ENCODE data around the gene ADGRG3. TPM values are rescaled to one million over a fixed set of nuclear protein-coding genes. Genes with fewer than 3 reads are reported as not detected.
A peak's percentile ranks its signal among the peaks of the same experiment; 100 is the strongest.

The ADGRG3 gene
- total RNA-seq, 4 donors from 2014 or later: 0.71 TPM; not detected in 3

DNA sequence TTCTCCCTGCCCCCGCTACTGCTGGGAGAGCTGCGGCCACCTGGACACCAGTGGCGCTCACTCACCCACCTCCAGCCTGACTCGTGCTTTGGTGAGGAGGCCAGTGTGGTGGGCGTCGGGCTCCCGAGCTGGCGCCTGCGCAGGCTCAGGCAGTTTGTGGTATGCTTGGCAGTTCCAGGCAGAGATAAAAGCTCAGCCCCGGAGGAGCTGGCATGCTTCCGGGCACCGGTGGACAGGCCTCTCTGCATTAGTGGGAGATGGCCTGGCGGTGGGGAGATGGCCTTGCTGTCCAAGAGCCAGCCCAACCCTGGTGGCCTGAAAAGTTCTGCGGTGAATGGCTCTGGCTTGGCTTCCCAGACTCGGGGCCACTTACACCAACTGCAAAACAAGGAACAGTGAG is 35.5 kb upstream of the ADGRG3 start:
- ATAC-seq (no peak), DNase-seq (no peak)
- no peaks in the 10 kb centered on the region for H3K9me3 ChIP-seq
- peak overlapping the region in 2 of 4 donors; percentile 4 to 9 for H3K4me3 ChIP-seq
- intact Hi-C loops (cut with DNase I; ENCODE audit: low total_unique reads) (loop anchor here (2.0 kb wide), 1 partner anchor 14 kb away; no protein-coding TSS in a partner anchor), in situ Hi-C loops (cut with MboI; ENCODE audit: low sequenced_read_pairs in 4 of 4) (no loop called here)
- H3K27ac ChIP-seq: peak overlapping the region; percentile 62 to 80 (median 76)
- peaks cover 5 to 9% (median 5%) of the 10 kb centered on the region in 3 donors for H3K27me3 ChIP-seq
- H3K4me1 ChIP-seq: no peaks in the 10 kb centered on the region
- H3K36me3 ChIP-seq: no peaks in the 10 kb centered on the region
- TF ChIP-seq POLR2A (IDR thresholded peaks at IDR 0.05): no peak
- no peak for TF ChIP-seq CTCF (IDR thresholded peaks at IDR 0.05 in 4 of 5, conservative IDR thresholded peaks at IDR 0.05 in 1 of 5)

DNA sequence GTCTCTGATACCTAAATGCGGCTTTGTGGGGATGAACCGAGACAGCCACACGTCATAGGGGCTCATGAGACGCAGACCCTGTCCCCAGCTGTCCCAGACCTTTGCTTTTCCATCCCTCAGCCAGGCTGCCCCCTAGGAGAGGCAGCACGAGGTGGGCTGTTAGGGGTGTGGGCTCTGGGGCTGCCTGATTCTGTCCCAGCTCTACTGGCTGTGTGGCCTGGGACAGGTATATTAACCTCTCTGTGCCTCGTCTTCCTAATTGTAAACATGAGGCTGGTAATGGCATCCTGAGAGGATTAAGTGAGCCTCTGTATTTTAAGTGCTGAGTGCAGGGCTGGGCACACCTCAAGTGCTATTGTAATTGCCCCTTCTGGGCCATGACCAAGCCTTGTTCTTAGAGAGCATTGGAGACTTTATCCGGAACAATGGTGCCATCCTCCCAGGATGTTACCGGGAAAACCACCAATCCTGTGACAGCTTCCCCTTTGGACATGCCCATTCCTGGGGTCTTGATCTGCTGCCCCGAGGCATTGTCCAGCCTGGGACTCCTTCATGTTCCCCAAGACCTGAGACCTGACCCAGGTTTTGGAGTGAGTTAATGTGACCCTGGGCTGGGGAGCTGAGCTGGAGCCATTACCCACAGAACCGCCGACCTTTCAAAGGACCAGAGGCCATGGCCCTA is 34.6 kb upstream of the ADGRG3 start:
- Histone ChIP-seq H3K4me1 (peaks cover 0 to 5% of the 10 kb centered on the region in 2 donors), H3K27ac (peak overlapping the region; percentile 66 to 80 (median 76)), H3K36me3 (no peaks in the 10 kb centered on the region), H3K9me3 (no peaks in the 10 kb centered on the region), H3K4me3 (no peak overlapping the region), H3K27me3 (peaks cover 0 to under 1% (median 0%) of the 10 kb centered on the region in 3 donors)
- in situ Hi-C loops (cut with MboI; ENCODE audit: low sequenced_read_pairs in 4 of 4): no loop called here
- TF ChIP-seq POLR2A (IDR thresholded peaks at IDR 0.05) (no peak), CTCF (IDR thresholded peaks at IDR 0.05 in 4 of 5, conservative IDR thresholded peaks at IDR 0.05 in 1 of 5) (no peak)
- intact Hi-C loops (cut with DNase I; ENCODE audit: low total_unique reads): loop anchor here (2.0 kb wide), 1 partner anchor 13 kb away; no protein-coding TSS in a partner anchor
- no peak for DNase-seq
- no peak for ATAC-seq

- peak overlapping the region; percentile 66 to 80 (median 76) for H3K27ac ChIP-seq
These were observed 33.9 kb upstream of the ADGRG3 start for GRCh38 chr16:57634171-57634570.

DNA sequence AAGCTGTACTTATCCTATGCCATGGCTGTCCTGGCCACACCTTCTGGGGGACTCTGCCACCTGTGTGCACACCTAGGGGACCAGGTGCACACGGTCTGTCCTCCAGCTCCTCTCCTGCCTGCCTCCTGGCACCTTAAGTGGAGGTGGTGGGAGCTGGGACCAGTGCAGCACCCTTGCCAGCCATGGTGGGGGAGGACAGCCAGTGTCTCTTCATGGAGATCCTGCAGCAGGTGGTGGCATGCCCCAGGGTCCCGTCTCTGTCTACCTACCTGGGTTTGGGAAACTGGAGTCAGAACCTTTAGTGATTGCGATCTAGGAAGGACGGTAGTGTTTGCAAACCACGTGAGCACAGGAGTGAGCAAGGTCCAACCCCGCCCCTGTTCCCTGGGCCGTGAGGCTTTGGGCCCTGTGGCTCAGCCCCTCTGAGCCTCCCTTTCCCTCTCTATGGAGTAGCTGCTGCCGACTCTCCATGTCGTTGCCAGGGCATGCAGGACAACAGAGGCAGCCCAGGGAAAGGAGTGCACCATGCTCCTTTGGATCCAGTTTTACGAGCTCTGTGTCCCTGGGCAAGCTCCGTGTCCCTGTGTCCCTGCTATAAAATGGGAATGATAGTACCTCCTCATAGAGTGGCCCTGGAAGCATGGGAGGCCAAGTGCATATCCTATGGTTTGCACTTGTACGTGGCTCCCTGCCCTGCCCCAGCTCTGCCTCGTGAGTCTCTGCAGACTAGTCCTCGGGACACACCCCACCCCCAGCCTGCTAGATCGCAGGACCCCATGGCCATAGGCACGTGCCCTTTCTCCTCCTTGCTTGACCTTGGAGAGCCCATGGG is 32.6 kb upstream of the ADGRG3 start:
- no peak for TF ChIP-seq CTCF (IDR thresholded peaks at IDR 0.05 in 4 of 5, conservative IDR thresholded peaks at IDR 0.05 in 1 of 5)
- TF ChIP-seq POLR2A (IDR thresholded peaks at IDR 0.05): no peak
- no peaks in the 10 kb centered on the region for H3K36me3 ChIP-seq
- peaks cover 0 to 5% of the 10 kb centered on the region in 2 donors for H3K4me1 ChIP-seq
- no peak overlapping the region for H3K4me3 ChIP-seq
- ATAC-seq (no peak), DNase-seq (no peak)
- H3K9me3 ChIP-seq: no peaks in the 10 kb centered on the region
- in situ Hi-C loops (cut with MboI; ENCODE audit: low sequenced_read_pairs in 4 of 4) (no loop called here), intact Hi-C loops (cut with DNase I; ENCODE audit: low total_unique reads) (no loop called here)
- peak overlapping the region; percentile 63 to 80 (median 76) for H3K27ac ChIP-seq
- no peaks in the 10 kb centered on the region for H3K27me3 ChIP-seq

More at GRCh38 chr16:57634171-57634570, 33.9 kb upstream of the ADGRG3 start:
- no peak for DNase-seq
- H3K27me3 ChIP-seq: no peaks in the 10 kb centered on the region
- intact Hi-C loops (cut with DNase I; ENCODE audit: low total_unique reads): no loop called here
- in situ Hi-C loops (cut with MboI; ENCODE audit: low sequenced_read_pairs in 4 of 4): no loop called here
- H3K36me3 ChIP-seq: no peaks in the 10 kb centered on the region
- no peak for ATAC-seq
- H3K4me3 ChIP-seq: no peak overlapping the region
- no peaks in the 10 kb centered on the region for H3K9me3 ChIP-seq
- peaks cover 0 to 5% of the 10 kb centered on the region in 2 donors for H3K4me1 ChIP-seq
- TF ChIP-seq POLR2A (IDR thresholded peaks at IDR 0.05) (no peak), CTCF (IDR thresholded peaks at IDR 0.05 in 4 of 5, conservative IDR thresholded peaks at IDR 0.05 in 1 of 5) (no peak)

All from gastrocnemius medialis (tissue), 4 donors.